WTC11 (cell line): ENCODE measurements around the gene RIPOR2. TPM values are rescaled to one million over a fixed set of nuclear protein-coding genes. Genes with fewer than 3 reads are reported as not detected.

Source experiments
- ATAC-seq: fragments of 200-7000 bp; cut with Tn5 transposase; 2 replicates; pipeline ENCODE4 v1.10.0; 2021; ENCODE audit warnings: mild to moderate bottlenecking, moderate library complexity
- CTCF ChIA-PET: fragments of 300-600 bp; sonication (Branson Sonifier 250); formaldehyde crosslinking; loops from one replicate; lab custom pipeline; 2021; ENCODE audit warnings: antibody characterized with exemption; lab: Charles Lee
- POLR2A ChIA-PET: fragments of 350-600 bp; sonication (Branson Sonifier 250); formaldehyde crosslinking; loops from one replicate; lab custom pipeline; 2021; ENCODE audit warnings: antibody characterized with exemption; lab: Charles Lee
- DNase-seq: peaks from one replicate; pipeline ENCODE4 v3.0.0; 2021; ENCODE audit warnings: low spot score
- H3K27ac Mint-ChIP-seq: 2 replicates; pipeline ENCODE4 v1.8.0; 2021; ENCODE audit warnings: mixed read lengths
- H3K27me3 Mint-ChIP-seq: 2 replicates; pipeline ENCODE4 v1.8.0; 2021; ENCODE audit warnings: low read depth, mild to moderate bottlenecking, moderate library complexity, mixed read lengths
- H3K36me3 Mint-ChIP-seq: 2 replicates; pipeline ENCODE4 v1.8.0; 2021; ENCODE audit warnings: mixed read lengths
- H3K4me1 Mint-ChIP-seq: 2 replicates; pipeline ENCODE4 v1.8.0; 2022; ENCODE audit warnings: mixed read lengths
- H3K4me3 Mint-ChIP-seq: 2 replicates; pipeline ENCODE4 v1.8.0; 2021; ENCODE audit warnings: mild to moderate bottlenecking, moderate library complexity, mixed read lengths
- H3K9me3 Mint-ChIP-seq: 2 replicates; pipeline ENCODE4 v1.8.0; 2021; ENCODE audit warnings: mixed read lengths
- AR ChIP-seq: fragments of 250-450 bp; sonication (Bioruptor Pico); IDR thresholded peaks from 2 replicates; pipeline ENCODE4 v1.9.0; 2021; ENCODE audit warnings: mild to moderate bottlenecking
- FOXP4 ChIP-seq: sonication (generic); formaldehyde crosslinking; IDR thresholded peaks from 2 replicates; pipeline ENCODE4 v1.8.0; 2022; ENCODE audit warnings: mild to moderate bottlenecking, missing genetic modification reagents
- GABPB1 ChIP-seq: sonication (generic); formaldehyde crosslinking; IDR thresholded peaks from 2 replicates; pipeline ENCODE4 v1.8.1; 2023; ENCODE audit warnings: mild to moderate bottlenecking, missing genetic modification reagents
- HMGA2 ChIP-seq: fragments of 250-450 bp; sonication (Bioruptor Pico); IDR thresholded peaks from 2 replicates; pipeline ENCODE4 v1.4.0; 2021; ENCODE audit warnings: mild to moderate bottlenecking, moderate library complexity
- JUN ChIP-seq: sonication (generic); formaldehyde crosslinking; IDR thresholded peaks from 2 replicates; pipeline ENCODE4 v1.8.0; 2023; ENCODE audit warnings: mild to moderate bottlenecking, missing genetic modification reagents
- KAT7 ChIP-seq: sonication (generic); formaldehyde crosslinking; IDR thresholded peaks from 2 replicates; pipeline ENCODE4 v1.8.1; 2023; ENCODE audit warnings: missing genetic modification reagents, mild to moderate bottlenecking, borderline replicate concordance
- NFE2L1 ChIP-seq: sonication (generic); formaldehyde crosslinking; IDR thresholded peaks from 2 replicates; pipeline ENCODE4 v1.8.1; 2023; ENCODE audit warnings: missing genetic modification reagents
- NR2C2 ChIP-seq: sonication (generic); formaldehyde crosslinking; IDR thresholded peaks from 2 replicates; pipeline ENCODE4 v1.8.0; 2022; ENCODE audit warnings: mild to moderate bottlenecking, missing genetic modification reagents
- RELA ChIP-seq: sonication (generic); formaldehyde crosslinking; IDR thresholded peaks from 2 replicates; pipeline ENCODE4 v1.8.1; 2022; ENCODE audit warnings: missing genetic modification reagents, mild to moderate bottlenecking, borderline replicate concordance
- RORB ChIP-seq: fragments of 250-450 bp; sonication (Bioruptor Pico); IDR thresholded peaks from 2 replicates; pipeline ENCODE4 v1.9.0; 2021; ENCODE audit warnings: mild to moderate bottlenecking
- SP1 ChIP-seq: sonication (generic); formaldehyde crosslinking; conservative IDR thresholded peaks from 2 replicates; pipeline ENCODE4 v1.8.1; 2022; ENCODE audit warnings: missing genetic modification reagents
- TEAD1 ChIP-seq: sonication (generic); formaldehyde crosslinking; IDR thresholded peaks from 2 replicates; pipeline ENCODE4 v1.8.0; 2022; ENCODE audit warnings: mild to moderate bottlenecking, missing genetic modification reagents
- USF1 ChIP-seq: sonication (generic); formaldehyde crosslinking; IDR thresholded peaks from 2 replicates; pipeline ENCODE4 v1.8.0; 2022; ENCODE audit warnings: mild to moderate bottlenecking, missing genetic modification reagents
- ZBTB21 ChIP-seq: sonication (generic); formaldehyde crosslinking; IDR thresholded peaks from 2 replicates; pipeline ENCODE4 v1.8.1; 2023; ENCODE audit warnings: mild to moderate bottlenecking, missing genetic modification reagents, borderline replicate concordance
- ZNF219 ChIP-seq: sonication (generic); formaldehyde crosslinking; IDR thresholded peaks from 2 replicates; pipeline ENCODE4 v1.8.0; 2023; ENCODE audit warnings: missing genetic modification reagents, mild to moderate bottlenecking, borderline replicate concordance
- ZNF317 ChIP-seq: sonication (generic); formaldehyde crosslinking; IDR thresholded peaks from 2 replicates; pipeline ENCODE4 v1.8.1; 2023; ENCODE audit warnings: low read depth, mild to moderate bottlenecking, moderate library complexity, missing genetic modification reagents, borderline replicate concordance
- total RNA-seq: library from RNA; stranded (reverse); gene quantifications from 3 replicates; pipeline ENCODE4 v1.2.3, GENCODE V29; 2021
- TF ChIP-seq, protein P1 (sequence below): sonication (generic); formaldehyde crosslinking; IDR thresholded peaks from 2 replicates; pipeline ENCODE4 v1.8.0; 2022; ENCODE audit warnings: mild to moderate bottlenecking, missing genetic modification reagents
- TF ChIP-seq, protein P2 (sequence below): fragments of 250-450 bp; sonication (Bioruptor Pico); IDR thresholded peaks from 2 replicates; pipeline ENCODE4 v1.8.0; 2021; ENCODE audit warnings: mild to moderate bottlenecking
- TF ChIP-seq, protein P3 (sequence below): sonication (generic); formaldehyde crosslinking; IDR thresholded peaks from 2 replicates; pipeline ENCODE4 v1.8.1; 2022; ENCODE audit warnings: mild to moderate bottlenecking, moderate library complexity, missing genetic modification reagents

RIPOR2 gene
- total RNA-seq, 1 experiment from 2014 or later = 13.5 TPM

GRCh38 chr6:24981386-24981760 lies 45.6 kb upstream of the RIPOR2 start (continued):
- TF ChIP-seq, protein P1, sequence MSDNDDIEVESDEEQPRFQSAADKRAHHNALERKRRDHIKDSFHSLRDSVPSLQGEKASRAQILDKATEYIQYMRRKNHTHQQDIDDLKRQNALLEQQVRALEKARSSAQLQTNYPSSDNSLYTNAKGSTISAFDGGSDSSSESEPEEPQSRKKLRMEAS = peak; percentile 24; the same call in 1 of the 2 replicates
- no peak for TF ChIP-seq RORB (CRISPR knock-in tag)
- TF ChIP-seq AR = peak; percentile 30; the same call in 1 of the 2 replicates
- no peak for TF ChIP-seq JUN (CRISPR knock-in tag)
- TF ChIP-seq TEAD1 (CRISPR knock-in tag) = peak; percentile 86
- TF ChIP-seq ZNF219 (CRISPR knock-in tag) = 0 out of 2 replicates have a peak, but pooled peaks have one; percentile 39
- TF ChIP-seq SP1 (CRISPR knock-in tag) = 0 out of 2 replicates have a peak, but pooled peaks have one; percentile 41
- TF ChIP-seq NFE2L1 (CRISPR knock-in tag) = 0 out of 2 replicates have a peak, but pooled peaks have one; percentile 54

DNA sequence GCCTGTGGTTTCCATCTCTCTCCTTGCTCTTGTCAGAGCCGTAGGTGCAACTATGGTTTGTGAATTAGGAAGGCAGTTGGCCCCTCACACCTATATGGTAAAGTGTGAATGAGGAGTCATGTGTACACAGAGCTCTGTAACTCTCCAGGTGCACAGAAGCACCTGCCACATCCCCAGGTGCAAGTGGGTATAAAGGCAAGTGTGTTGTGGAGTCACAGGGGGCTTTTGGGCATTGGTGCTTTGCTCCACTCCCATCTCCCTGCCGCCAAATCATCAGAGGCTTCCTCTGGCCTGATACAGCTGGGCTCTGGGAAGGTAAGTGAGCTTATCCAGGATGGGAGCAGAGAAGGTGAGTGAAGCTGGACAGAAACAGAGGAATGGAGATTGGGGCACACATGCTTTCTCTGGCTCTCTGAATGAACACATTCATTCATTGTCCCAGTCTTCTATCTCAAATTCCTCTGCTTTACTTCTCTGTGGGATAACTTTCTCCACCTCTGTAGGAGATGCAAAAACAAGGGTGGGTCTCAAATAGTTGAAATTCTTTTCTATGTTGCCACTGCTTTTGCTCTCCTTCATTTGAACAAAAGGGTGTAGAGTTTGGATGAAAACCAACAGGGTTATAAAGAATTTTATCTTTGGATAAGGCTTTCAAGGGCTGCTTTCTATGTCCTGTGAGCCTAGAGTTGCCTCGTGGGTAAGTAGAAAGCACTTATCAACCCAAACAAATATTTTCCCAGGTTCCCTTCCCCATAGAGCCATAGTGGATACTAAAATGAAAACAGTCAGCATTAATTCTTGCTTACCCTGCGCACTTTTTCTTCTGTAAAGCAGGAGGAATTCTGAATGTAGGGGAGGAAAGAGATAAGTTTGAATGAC lies 45.0 kb upstream of the RIPOR2 start:
- Mint-ChIP-seq H3K4me1 (peaks cover 86% of the 10 kb centered on the region), H3K9me3 (no peaks in the 10 kb centered on the region), H3K27ac (peak overlapping the region; percentile 100), H3K27me3 (no peaks in the 10 kb centered on the region), H3K36me3 (no peaks in the 10 kb centered on the region), H3K4me3 (peak overlapping the region; percentile 34)
- ChIA-PET POLR2A (interaction anchor here (0.7 kb wide), 1 partner anchor 46 kb away, joined by 9 read pairs; no protein-coding TSS in a partner anchor), CTCF (interaction anchor here (1.0 to 6.8 kb wide), 6 partner anchors 10 to 70 kb away, joined by 3 to 61 read pairs (median 8); no protein-coding TSS in a partner anchor)
- DNase-seq (peak; percentile 23), ATAC-seq (peak; percentile 84)
- TF ChIP-seq HMGA2 (no peak), KAT7 (CRISPR knock-in tag) (no peak), GABPB1 (CRISPR knock-in tag) (no peak), NR2C2 (no peak), ZBTB21 (CRISPR knock-in tag) (no peak), AR (no peak), ZNF317 (CRISPR knock-in tag) (no peak), RELA (CRISPR knock-in tag) (no peak), USF1 (CRISPR knock-in tag) (0 out of 2 replicates have a peak, but pooled peaks have one; percentile 16), FOXP4 (CRISPR knock-in tag) (no peak)
- TF ChIP-seq, protein P2, sequence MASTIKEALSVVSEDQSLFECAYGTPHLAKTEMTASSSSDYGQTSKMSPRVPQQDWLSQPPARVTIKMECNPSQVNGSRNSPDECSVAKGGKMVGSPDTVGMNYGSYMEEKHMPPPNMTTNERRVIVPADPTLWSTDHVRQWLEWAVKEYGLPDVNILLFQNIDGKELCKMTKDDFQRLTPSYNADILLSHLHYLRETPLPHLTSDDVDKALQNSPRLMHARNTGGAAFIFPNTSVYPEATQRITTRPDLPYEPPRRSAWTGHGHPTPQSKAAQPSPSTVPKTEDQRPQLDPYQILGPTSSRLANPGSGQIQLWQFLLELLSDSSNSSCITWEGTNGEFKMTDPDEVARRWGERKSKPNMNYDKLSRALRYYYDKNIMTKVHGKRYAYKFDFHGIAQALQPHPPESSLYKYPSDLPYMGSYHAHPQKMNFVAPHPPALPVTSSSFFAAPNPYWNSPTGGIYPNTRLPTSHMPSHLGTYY (CRISPR knock-in tag) = no peak
- TF ChIP-seq, protein P3, sequence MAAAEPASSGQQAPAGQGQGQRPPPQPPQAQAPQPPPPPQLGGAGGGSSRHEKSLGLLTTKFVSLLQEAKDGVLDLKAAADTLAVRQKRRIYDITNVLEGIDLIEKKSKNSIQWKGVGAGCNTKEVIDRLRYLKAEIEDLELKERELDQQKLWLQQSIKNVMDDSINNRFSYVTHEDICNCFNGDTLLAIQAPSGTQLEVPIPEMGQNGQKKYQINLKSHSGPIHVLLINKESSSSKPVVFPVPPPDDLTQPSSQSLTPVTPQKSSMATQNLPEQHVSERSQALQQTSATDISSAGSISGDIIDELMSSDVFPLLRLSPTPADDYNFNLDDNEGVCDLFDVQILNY (CRISPR knock-in tag) = no peak
